Tibial nerve (tissue), 4 donors: ENCODE data around the gene CLNK.

ENCODE experiments used
- CTCF ChIP-seq, 5 experiments: fragments of 200-600 bp in 3 of 5; fragments of 450-650 bp in 2 of 5; sonication (generic) in 3 of 5; IDR thresholded peaks; one replicate each; pipeline ENCODE4 v1.5.1; 2016 to 2019; ENCODE audit warnings: antibody characterized with exemption in 5 of 5, mild to moderate bottlenecking in 3 of 5, moderate library complexity in 2 of 5
- EP300 ChIP-seq, 2 donors: sonication (generic); formaldehyde crosslinking; IDR thresholded peaks; one replicate each; pipeline ENCODE4 v1.6.1; 2017; ENCODE audit warnings: antibody characterized with exemption in 2 of 2, mild to moderate bottlenecking in 1 of 2

- no peak for TF ChIP-seq CTCF (IDR thresholded peaks at IDR 0.05)
- TF ChIP-seq EP300 (IDR thresholded peaks at IDR 0.05) = no peak
These were observed 227.2 kb downstream of the CLNK start, which contains the start of gene ZNF518B for GRCh38 chr4:10457255-10457801.
